Measurements from ENCODE around the gene HTT-AS. TPM values are rescaled to one million over a fixed set of nuclear protein-coding genes. Genes with fewer than 3 reads are reported as not detected.
A peak's percentile ranks its signal among the peaks of the same experiment; 100 is the strongest.

Gene HTT-AS
- total and polyA plus RNA-seq, 10 donors = not detected

DNA sequence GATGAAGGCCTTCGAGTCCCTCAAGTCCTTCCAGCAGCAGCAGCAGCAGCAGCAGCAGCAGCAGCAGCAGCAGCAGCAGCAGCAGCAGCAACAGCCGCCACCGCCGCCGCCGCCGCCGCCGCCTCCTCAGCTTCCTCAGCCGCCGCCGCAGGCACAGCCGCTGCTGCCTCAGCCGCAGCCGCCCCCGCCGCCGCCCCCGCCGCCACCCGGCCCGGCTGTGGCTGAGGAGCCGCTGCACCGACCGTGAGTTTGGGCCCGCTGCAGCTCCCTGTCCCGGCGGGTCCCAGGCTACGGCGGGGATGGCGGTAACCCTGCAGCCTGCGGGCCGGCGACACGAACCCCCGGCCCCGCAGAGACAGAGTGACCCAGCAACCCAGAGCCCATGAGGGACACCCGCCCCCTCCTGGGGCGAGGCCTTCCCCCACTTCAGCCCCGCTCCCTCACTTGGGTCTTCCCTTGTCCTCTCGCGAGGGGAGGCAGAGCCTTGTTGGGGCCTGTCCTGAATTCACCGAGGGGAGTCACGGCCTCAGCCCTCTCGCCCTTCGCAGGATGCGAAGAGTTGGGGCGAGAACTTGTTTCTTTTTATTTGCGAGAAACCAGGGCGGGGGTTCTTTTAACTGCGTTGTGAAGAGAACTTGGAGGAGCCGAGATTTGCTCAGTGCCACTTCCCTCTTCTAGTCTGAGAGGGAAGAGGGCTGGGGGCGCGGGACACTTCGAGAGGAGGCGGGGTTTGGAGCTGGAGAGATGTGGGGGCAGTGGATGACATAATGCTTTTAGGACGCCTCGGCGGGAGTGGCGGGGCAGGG, 711 bp upstream of the HTT-AS start:
- H3K4me3 ChIP-seq = peak overlapping the region; percentile 76 to 91 (median 82)
- WGBS, 5 donors = 0 to 1% (median 1%) methylated on average over 29 to 60 of the region's 60 CpGs
- intact Hi-C loops (cut with DNase I; ENCODE audit: low total_unique reads) = no loop called here
- TF ChIP-seq POLR2AphosphoS5 (IDR thresholded peaks at IDR 0.05) (peak; percentile 17 to 70 (median 59)), POLR2A (IDR thresholded peaks at IDR 0.05) (peak in 1 of 3 donors; percentile 28), CTCF (IDR thresholded peaks at IDR 0.05 in 8 of 11, conservative IDR thresholded peaks at IDR 0.05 in 3 of 11) (no peak)
- no peak for DNase-seq
- no peaks in the 10 kb centered on the region for H3K27me3 ChIP-seq (replicated peaks in 1 of 7)
- peak overlapping the region; percentile 77 to 96 (median 90) for H3K27ac ChIP-seq
- H3K9me3 ChIP-seq = no peaks in the 10 kb centered on the region
- H3K36me3 ChIP-seq = no peaks in the 10 kb centered on the region
- peaks cover 33 to 61% (median 58%) of the 10 kb centered on the region in 6 donors for H3K4me1 ChIP-seq

DNA sequence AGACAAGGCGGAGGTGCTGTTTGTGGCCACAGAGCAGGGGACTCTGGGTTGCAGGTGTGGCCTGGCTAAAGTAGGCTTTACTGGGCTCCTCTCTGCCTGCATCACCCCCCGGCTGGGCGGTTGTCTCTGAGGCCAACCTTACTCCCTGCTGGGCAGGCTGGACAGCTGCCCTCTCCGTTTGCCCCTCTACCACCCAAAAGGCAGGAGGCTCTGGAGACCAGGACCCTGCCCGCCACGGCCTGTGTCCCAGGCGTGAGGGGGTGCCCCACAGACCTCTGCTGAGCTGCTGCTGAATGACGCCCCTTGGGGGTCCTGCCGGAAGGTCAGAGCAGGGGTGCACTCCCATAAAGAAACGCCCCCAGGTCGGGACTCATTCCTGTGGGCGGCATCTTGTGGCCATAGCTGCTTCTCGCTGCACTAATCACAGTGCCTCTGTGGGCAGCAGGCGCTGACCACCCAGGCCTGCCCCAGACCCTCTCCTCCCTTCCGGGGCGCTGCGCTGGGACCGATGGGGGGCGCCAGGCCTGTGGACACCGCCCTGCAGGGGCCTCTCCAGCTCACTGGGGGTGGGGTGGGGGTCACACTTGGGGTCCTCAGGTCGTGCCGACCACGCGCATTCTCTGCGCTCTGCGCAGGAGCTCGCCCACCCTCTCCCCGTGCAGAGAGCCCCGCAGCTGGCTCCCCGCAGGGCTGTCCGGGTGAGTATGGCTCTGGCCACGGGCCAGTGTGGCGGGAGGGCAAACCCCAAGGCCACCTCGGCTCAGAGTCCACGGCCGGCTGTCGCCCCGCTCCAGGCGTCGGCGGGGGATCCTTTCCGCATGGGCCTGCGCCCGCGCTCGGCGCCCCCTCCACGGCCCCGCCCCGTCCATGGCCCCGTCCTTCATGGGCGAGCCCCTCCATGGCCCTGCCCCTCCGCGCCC, 920 bp downstream of the HTT-AS start:
- Histone ChIP-seq H3K27ac (peak overlapping the region; percentile 55 to 96 (median 84)), H3K27me3 (replicated peaks in 1 of 7) (no peaks in the 10 kb centered on the region), H3K9me3 (no peaks in the 10 kb centered on the region), H3K36me3 (no peaks in the 10 kb centered on the region), H3K4me1 (peaks cover 21 to 45% (median 42%) of the 10 kb centered on the region in 6 donors), H3K4me3 (peak overlapping the region; percentile 46 to 91 (median 70))
- peak in 1 of 3 donors; percentile 30 for TF ChIP-seq POLR2A (IDR thresholded peaks at IDR 0.05)
- peak in 2 of 11 experiments; percentile 23 to 35 for TF ChIP-seq CTCF (IDR thresholded peaks at IDR 0.05 in 8 of 11, conservative IDR thresholded peaks at IDR 0.05 in 3 of 11)
- peak; percentile 74 to 81 (median 76) for TF ChIP-seq POLR2AphosphoS5 (IDR thresholded peaks at IDR 0.05)
- intact Hi-C loops (cut with DNase I; ENCODE audit: low total_unique reads) = no loop called here
- DNase-seq = no peak
- 9 to 19% (median 11%) methylated on average over 23 to 54 of the region's 54 CpGs for WGBS, 5 donors

GRCh38 chr4:3071811-3072210, 2.5 kb downstream of the HTT-AS start:
- peak; percentile 75 for DNase-seq
- no peak for TF ChIP-seq POLR2AphosphoS5 (IDR thresholded peaks at IDR 0.05)
- TF ChIP-seq POLR2A (IDR thresholded peaks at IDR 0.05) = no peak
- TF ChIP-seq CTCF (IDR thresholded peaks at IDR 0.05 in 8 of 11, conservative IDR thresholded peaks at IDR 0.05 in 3 of 11) = no peak
- no peak overlapping the region for H3K4me3 ChIP-seq
- no peaks in the 10 kb centered on the region for H3K9me3 ChIP-seq
- H3K4me1 ChIP-seq = peaks cover 10 to 29% (median 26%) of the 10 kb centered on the region in 6 donors
- WGBS, 5 donors = 90 to 96% (median 94%) methylated on average over 7 of the region's 7 CpGs
- intact Hi-C loops (cut with DNase I; ENCODE audit: low total_unique reads) = no loop called here
- H3K36me3 ChIP-seq = no peaks in the 10 kb centered on the region
- no peak overlapping the region for H3K27ac ChIP-seq
- no peaks in the 10 kb centered on the region for H3K27me3 ChIP-seq (replicated peaks in 1 of 7)
